ENCODE data around the gene SRF. TPM values are rescaled to one million over a fixed set of nuclear protein-coding genes. Genes with fewer than 3 reads are reported as not detected.

Gene SRF
- total RNA-seq, 1 donor from 2014 or later, result 46.8 TPM

DNA sequence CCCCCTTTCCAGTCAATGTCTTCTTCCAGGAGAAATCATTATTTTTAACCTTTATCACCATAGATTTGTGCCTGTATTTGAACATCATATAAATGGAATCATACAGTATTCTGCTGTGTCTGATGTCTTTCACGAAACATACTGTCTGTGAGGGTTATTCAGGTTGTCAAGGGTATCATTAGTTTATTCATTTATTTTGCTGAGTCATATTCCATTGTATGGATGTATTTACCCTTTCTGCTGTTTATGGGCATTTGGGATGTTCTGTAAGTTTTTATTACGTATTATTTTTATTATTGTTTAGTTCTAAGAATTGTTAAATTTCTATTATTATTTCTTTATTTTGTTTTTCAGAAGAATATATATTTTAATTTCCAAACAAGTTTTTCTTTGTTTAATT, 36.2 kb downstream of the SRF start:
- intact Hi-C loops (cut with micrococcal nuclease), result no loop called here

DNA sequence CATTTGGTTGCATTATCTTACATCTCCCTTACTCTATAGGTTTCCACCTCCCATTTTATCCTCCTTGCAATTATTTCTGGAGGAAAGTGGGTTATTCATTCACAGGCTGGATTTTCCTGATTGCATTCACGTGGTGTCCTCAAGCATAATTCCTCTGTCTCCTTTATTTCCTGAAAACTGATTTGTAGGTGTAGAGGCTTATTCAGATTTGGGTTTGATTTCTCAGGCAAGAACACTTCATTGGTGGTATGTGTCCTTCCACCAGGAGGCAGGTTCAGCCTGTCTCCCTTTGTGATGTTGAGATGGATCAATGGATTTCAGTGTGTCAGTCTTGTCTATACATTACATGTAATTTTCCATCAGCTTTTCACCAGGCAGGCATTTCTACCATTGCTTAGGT, 40.9 kb downstream of the SRF start:
- intact Hi-C loops (cut with micrococcal nuclease), result no loop called here

DNA sequence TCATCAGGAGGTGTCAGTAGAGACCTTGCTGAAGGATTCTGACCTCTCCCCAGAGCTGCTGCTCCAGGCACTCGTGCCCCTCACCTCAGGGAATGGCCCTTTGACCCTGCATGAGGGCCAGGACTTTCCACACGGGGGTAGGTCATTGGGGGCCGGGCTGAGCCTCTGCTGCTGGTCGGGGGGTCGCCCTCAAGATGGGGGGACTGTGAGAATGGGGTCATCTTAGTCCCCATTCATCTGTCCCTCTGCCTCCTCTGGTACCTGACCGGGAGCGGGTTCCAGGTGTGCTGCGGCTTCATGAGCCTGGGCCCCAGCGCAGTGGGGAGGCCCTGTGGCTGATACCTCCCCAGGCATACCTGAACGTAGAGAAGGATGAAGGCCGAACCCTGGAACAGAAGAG, 42.4 kb downstream of the SRF start:
- intact Hi-C loops (cut with micrococcal nuclease), result no loop called here

DNA sequence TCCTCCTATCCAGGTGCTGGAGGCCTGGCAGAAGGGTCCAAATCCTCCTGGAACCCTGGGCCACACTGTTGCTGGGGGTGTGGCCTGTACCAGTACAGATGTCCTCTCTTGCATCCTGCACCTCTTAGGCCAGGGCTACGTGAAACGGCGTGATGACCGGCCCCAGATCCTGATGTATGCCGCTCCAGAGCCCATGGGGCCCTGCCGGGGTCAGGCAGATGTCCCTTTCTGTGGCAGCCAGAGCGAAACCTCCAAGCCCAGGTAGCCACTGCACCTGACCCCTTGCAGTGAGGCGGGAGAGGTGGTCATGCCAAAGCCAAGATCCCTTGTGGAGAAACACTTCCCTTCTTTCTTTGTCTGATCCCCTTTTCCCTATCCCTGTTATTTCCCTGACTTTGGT, 44.0 kb downstream of the SRF start:
- intact Hi-C loops (cut with micrococcal nuclease), result no loop called here

DNA sequence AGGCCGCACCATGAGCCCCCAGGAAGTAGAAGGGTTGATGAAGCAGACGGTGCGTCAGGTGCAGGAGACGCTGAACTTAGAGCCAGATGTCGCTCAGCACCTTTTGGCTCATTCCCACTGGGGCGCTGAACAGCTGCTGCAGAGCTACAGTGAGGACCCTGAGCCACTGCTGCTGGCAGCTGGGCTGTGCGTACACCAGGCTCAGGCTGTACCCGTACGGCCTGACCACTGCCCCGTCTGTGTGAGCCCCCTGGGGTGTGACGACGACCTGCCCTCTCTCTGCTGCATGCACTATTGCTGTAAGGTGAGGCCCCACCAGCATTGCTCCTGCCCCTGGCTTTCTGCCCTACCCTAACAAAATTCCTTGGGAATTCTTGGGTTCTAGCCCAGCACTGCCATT, 45.1 kb downstream of the SRF start:
- intact Hi-C loops (cut with micrococcal nuclease), result no loop called here

DNA sequence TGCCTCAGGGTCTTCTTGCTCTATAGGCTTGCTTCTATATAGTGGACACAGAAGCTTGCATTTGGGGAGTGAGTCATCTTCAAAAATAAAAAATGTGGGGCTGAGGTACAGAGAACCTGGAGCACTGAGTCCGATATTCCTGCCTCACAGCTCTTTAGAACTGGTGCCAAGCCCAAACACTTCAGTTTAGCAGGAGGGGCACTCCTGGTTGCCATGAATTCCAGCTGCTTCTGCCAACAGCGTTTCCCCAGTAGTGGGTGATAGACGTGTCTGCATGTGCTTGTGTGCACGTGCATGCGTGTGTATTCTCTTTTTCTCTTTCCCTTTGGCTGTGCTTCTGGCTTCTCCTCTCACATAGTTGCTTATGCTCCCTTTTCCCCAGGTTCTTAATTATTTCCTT, 46.3 kb downstream of the SRF start:
- intact Hi-C loops (cut with micrococcal nuclease), result no loop called here

DNA sequence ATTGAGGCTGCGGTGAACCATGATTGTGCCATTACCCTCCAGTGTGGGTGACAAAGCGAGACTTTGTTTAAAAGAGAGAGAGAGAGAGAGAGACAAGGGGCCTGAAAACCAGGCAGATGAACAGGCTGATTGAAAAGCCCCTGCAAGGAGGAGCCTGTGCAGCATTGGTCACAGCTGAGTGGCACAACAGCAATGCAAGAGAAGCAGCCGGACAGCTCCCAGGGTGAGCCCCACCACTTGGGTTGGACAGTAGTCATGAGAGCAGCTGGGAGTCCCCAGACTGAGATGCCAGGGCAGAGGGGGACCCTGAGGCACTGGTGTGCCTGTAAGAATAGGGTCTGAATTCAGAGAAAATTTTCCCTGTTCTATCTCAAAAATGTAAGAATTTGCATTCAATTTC, 48.0 kb downstream of the SRF start:
- intact Hi-C loops (cut with micrococcal nuclease), result no loop called here

DNA sequence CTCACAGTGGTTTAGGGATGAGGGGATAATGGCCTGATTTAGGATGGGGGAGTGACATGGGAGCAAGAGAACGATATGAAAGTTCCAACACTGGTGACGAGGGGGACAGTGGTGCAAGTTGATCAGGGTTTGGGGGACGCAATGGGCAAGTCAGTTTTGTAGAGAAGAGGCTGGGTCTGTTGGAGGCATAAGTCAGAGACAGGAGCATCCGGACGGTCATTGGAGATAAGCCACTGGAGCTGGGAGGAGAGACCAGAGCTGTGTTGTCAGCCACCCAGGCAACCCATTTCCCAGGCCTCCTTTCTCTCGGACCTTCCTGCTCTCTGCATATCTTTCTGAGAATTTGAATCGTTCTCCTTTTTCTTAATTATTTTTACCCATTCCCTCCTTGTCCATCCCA, 48.7 kb downstream of the SRF start:
- intact Hi-C loops (cut with micrococcal nuclease), result no loop called here

DNA sequence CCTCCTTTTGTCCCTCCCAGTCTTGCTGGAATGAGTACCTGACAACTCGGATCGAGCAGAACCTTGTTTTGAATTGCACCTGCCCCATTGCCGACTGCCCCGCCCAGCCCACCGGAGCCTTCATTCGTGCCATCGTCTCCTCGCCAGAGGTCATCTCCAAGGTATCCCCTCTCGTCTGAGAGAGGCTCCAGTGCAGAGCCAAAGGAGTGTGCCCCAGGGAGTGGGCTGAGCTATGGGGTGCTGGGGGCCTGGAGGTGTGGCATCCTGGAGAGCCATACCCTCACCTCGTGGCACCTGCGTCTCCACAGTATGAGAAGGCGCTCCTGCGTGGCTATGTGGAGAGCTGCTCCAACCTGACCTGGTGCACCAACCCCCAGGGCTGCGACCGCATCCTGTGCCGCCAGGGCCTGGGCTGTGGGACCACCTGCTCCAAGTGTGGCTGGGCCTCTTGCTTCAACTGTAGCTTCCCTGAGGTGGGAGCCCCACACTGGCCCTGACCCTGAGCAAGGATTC, 49.4 kb downstream of the SRF start:
- intact Hi-C loops (cut with micrococcal nuclease), result no loop called here

DNA sequence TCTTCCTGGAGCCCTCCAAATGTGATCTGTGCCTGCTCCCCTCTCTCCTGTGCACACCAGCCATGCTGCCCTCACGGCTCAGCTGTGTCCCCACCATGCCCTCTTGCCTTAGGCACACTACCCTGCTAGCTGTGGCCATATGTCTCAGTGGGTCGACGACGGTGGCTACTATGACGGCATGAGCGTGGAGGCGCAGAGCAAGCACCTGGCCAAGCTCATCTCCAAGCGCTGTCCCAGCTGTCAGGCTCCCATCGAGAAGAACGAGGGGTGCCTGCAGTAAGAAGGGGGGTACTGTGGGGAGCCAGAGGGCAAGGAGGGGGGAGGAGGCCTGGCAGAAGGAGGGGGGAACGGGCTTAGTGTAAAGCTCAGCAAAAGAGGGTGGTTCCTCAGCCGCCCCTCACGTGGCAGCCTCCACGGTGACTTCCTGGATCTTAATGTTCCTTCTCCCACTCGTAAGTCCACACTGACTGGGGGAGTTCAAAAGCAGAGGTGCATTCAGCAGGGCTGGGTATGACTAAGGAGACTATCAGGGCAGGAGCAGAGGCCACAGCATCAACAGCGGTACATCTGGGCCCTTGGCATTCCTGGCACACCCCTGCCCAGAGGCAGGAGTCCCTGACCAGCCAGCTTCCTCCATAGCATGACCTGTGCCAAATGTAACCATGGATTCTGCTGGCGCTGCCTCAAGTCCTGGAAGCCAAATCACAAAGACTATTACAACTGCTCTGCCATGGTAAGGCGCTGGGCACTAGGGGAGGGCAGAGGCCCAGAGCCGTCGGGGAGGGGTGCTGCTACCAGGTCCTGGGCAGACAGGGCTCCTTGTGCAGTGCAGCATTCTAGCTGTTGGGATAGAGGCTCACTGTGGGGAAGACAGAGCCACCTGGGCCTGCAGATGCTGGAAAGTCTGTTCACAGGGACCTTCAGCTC, 50.2 kb downstream of the SRF start:
- intact Hi-C loops (cut with micrococcal nuclease), result no loop called here

DNA sequence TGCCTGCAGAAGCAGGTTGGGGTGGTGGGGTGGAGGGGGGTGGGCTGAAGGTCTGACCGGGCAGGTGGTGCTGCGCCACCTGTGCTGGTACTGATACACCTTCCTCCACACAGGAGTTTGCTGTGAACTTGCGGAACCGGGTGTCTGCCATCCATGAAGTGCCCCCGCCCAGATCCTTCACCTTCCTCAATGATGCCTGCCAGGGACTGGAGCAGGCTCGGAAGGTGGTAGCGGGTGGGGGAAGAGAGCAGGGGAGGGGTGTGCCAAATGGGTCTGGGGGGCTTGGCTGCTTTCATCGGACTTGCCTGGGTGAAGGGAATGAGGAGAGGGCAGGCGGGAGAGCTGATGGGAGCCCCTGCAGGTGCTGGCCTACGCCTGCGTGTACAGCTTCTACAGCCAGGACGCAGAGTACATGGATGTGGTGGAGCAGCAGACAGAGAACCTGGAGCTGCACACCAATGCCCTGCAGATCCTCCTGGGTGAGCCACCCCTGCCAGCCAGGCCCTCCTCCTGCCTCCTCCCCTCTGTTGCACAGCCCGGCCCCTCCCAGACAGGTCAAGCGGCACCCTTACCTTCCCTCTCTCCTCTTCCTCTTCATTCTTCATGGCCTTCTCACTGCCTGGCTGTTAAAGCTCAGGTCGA, 51.5 kb downstream of the SRF start:
- intact Hi-C loops (cut with micrococcal nuclease), result no loop called here

DNA sequence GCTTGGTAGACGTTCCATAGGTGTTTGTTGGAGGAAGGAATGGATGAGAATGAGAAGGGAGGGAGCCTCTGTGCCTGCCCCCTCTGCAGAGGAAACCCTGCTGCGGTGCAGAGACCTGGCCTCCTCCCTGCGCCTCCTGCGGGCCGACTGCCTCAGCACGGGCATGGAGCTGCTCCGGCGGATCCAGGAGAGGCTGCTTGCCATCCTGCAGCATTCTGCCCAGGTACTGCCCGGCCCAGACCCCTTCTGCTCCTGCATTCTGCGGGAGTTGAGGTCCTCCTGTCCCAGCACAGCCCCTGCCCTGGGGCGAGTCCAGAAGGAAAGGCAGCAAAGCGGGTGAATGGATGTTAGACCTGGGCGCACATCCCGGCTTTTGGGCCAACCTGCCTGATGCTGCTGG, 52.1 kb downstream of the SRF start:
- intact Hi-C loops (cut with micrococcal nuclease), result no loop called here

DNA sequence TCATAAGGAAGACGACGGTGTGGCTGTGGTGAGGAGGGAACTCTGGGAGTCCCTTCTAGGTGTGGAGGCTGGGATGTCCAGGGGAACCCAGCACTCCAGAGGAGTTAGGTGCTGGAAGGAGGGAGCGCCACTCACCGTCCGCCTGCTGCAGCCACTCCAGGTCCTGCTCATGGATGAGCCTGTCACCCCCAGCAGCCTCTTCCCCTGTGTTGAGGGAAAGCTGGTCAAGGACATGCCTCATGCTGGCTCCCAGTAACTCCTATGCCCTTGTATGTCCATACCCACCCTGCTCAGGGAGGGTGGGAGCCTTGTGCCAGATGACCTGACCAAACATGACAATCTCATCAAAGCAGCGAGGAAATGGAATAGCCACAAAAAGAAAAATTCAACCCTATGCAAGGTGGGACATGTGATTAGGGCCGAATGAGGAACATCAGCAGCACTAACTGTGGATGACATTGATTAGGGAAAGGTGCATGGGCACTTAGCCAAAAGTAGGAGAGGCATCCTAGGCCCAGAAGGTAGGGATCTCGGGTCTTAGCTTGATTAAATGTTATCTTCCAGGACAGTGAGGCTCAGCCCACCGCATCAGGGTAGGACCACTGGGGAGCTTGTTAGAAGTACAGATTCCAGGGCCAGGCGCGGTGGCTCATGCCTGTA, 55.3 kb downstream of the SRF start:
- intact Hi-C loops (cut with micrococcal nuclease), result loop anchor here (5.0 kb wide), 1 partner anchor 141 kb away; the partner anchor contains the start of gene ZNF318

DNA sequence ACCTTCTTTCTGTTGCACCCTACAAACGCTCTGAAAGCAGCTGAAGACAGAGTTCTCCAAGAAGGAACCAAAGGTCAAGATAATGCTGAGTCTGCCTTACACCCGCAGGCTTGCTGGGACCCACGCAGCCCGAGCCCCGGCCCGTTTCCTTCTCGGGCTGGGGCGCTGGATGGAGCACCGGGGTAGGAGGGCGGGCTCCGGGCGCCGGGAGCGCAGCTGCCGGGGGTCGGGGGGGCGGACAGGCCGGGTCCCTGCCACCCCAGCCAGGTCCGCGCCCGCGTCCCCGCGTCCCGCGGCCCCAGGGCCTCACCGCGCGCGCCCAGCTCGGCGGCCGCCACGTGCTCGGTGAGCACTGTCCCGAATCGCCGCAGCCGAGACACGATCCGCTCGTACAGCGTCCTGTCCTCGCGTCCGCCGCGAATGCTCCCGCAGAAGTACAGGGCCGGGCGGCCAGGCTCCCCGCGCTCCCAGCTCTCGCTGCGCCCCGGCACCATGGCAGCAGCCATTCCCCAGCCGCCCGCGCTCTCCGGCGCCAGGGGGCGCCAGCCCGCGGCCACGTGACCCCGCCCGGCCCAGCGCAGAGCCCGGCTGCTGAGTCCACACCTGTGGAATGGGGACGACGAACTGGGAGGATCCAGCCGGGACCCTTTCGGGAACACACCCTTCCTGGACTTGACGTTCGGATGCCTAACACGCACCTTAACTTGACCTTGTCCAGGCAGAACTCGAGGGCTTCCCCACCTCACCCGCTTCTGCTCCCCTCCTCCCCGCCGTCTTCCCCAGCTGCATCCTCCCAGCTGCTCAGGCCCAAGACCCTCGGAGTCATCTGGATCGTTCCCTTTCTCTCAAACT, 58.1 kb downstream of the SRF start, which contains the start of gene DNPH1:
Gene DNPH1 (minus strand): TSS at position 531 of the 852 bp plus-strand sequence. CDS start 25 bp downstream, at position 506.
- intact Hi-C loops (cut with micrococcal nuclease), result loop anchor here (1.0 to 5.0 kb wide), 2 partner anchors 138 to 277 kb away; partner anchors contain the start of gene ZNF318

DNA sequence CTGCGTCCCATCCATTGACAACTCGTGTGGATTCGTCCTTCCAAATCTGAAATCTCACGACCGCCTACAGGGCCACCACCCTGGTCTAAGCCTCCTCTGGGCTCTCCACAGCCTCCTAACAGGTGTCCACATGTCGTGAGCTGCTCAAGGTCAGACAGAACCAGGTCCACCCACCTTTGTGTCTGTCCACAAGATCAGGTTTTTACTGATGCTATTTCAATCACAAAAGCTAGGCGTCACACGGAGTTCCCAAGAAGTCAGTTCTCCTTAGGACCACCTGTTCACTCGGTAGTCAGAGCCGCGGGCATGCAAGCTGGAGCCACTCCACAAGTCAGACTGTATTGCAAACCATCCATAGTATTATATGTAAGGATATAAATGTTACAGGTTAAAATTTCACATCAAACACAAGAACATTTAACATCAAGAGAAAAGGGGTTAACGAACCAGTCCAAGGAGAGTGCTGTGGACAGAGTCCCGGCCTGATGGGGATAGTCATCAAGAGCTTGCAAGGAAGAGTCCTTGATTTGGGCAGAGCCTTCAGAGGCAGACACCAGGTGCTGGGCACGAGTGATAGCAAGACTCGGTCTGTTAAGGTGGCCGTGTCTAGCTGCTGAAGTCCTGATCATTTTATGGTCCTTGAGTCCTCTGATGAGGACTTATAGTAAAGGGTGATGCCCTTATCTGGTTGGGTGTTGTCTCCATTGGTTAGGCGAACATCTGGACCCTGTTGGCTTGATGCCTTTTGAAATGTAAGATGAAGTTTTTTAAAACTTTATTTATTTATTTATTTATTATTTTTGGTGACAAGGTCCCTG, 58.9 kb downstream of the SRF start:
- intact Hi-C loops (cut with micrococcal nuclease), result loop anchor here (1.0 to 5.0 kb wide), 3 partner anchors 17 to 276 kb away; partner anchors contain the start of gene ZNF318

DNA sequence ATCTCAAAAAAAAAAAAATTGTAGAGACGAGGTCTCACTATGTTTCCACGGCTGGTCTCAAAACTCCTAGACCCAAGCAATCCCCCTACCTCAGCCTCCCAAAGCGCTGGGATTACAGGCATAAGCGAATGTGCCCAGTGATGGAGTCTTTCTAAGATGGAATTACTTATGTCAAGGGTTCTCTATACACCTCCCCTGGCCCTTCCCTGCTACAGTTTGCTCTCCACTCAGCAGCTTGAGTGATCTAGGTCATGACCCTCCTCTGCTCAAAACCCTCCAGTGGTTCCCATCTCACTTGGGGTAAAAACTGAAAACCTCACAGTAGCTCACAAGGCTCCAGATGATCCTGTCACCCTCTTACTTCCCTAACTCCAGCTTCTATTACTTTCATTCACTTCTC, 60.0 kb downstream of the SRF start:
- intact Hi-C loops (cut with micrococcal nuclease), result loop anchor here (2.0 kb wide), 1 partner anchor 16 kb away; no protein-coding TSS in a partner anchor
